ENCODE measurements around the gene RAB11FIP3.

- TF ChIP-seq ELF1 (IDR thresholded peaks at IDR 0.05) (no peak), CTCF (IDR thresholded peaks at IDR 0.05) (no peak; the same call in 1 of the 2 replicates), REST (IDR thresholded peaks at IDR 0.05; ENCODE audit: low read depth, low read length) (no peak), MEF2A (IDR thresholded peaks at IDR 0.05; ENCODE audit: borderline replicate concordance, low read depth) (no peak), SIN3A (IDR thresholded peaks at IDR 0.05; ENCODE audit: borderline replicate concordance, low read depth, low read length) (no peak), MXI1 (IDR thresholded peaks at IDR 0.05; ENCODE audit: low read depth, low read length) (no peak), ZBTB33 (IDR thresholded peaks at IDR 0.05; ENCODE audit: borderline replicate concordance, low read depth) (no peak), JUND (IDR thresholded peaks at IDR 0.05) (no peak), POLR2AphosphoS5 (IDR thresholded peaks at IDR 0.05; ENCODE audit: low read depth, low read length) (no peak), EP300 (IDR thresholded peaks at IDR 0.05; ENCODE audit: borderline replicate concordance in 1 of 2, low read depth in 1 of 2, low read length in 1 of 2) (no peak), RAD21 (IDR thresholded peaks at IDR 0.05; ENCODE audit: low read length) (no peak), YY1 (IDR thresholded peaks at IDR 0.05; ENCODE audit: low read depth) (no peak)
Measured at GRCh38 chr16:537415-538335, 112.2 kb downstream of the RAB11FIP3 start.
